NCI-H446 (cell line): ENCODE measurements around the gene ZNF134.

ENCODE experiments used
- DNase-seq, 2 experiments: peaks; one replicate each; lab custom pipeline; 2025; lab: John Stamatoyannopoulos, UW

ZNF134 gene

GRCh38 chr19:57613941-57614743, at the start of gene ZNF134:
ZNF134 (plus strand) TSS chr19:57614242; CDS start chr19:57619469, 5,227 bp downstream.
- peak; percentile 77 to 95 for DNase-seq

- DNase-seq = no peak
Observed at GRCh38 chr19:57566396-57567265, 47.4 kb upstream of the ZNF134 start.

- DNase-seq = no peak
Observed at GRCh38 chr19:57570707-57571106, 43.3 kb upstream of the ZNF134 start.

- DNase-seq = no peak
Observed at GRCh38 chr19:57572415-57572947, 41.6 kb upstream of the ZNF134 start.

- no peak for DNase-seq
Observed at GRCh38 chr19:57576661-57577060, 37.4 kb upstream of the ZNF134 start.

- DNase-seq = peak; percentile 96 to 99
Observed at GRCh38 chr19:57578487-57579205, 35.4 kb upstream of the ZNF134 start, which contains the start of gene ZNF416. ZNF416 (minus strand) TSS chr19:57578911; CDS start chr19:57578704, 207 bp downstream.

- DNase-seq = no peak
Observed at GRCh38 chr19:57583104-57583520, 30.9 kb upstream of the ZNF134 start.

GRCh38 chr19:57583521-57584416, 30.3 kb upstream of the ZNF134 start, which contains the start of gene ZIK1:
ZIK1 (plus strand) TSS chr19:57584145; CDS start chr19:57584357, 212 bp downstream.
- DNase-seq = peak in 1 of 2 experiments; percentile 80

- DNase-seq = no peak
Observed at GRCh38 chr19:57587529-57587928, 26.5 kb upstream of the ZNF134 start.

- DNase-seq = no peak
Observed at GRCh38 chr19:57599377-57599760, 14.7 kb upstream of the ZNF134 start.

GRCh38 chr19:57599761-57600383, 14.2 kb upstream of the ZNF134 start, which contains the start of gene ZNF530:
ZNF530 (plus strand) TSS chr19:57599885; CDS start chr19:57604346, 4,461 bp downstream.
- peak; percentile 92 to 96 for DNase-seq

GRCh38 chr19:57606931-57607330, 7.1 kb upstream of the ZNF134 start:
- no peak for DNase-seq

- no peak for DNase-seq
Observed at GRCh38 chr19:57611113-57611512, 2.9 kb upstream of the ZNF134 start.

GRCh38 chr19:57615346-57615745, 1.3 kb downstream of the ZNF134 start:
- no peak for DNase-seq

GRCh38 chr19:57620673-57621348, 6.8 kb downstream of the ZNF134 start:
- no peak for DNase-seq

- no peak for DNase-seq
Observed at GRCh38 chr19:57623091-57623490, 9.0 kb downstream of the ZNF134 start.

- peak; percentile 64 to 88 for DNase-seq
Observed at GRCh38 chr19:57632987-57633831, 19.2 kb downstream of the ZNF134 start, which contains the start of gene ZNF211. ZNF211 (plus strand) TSS chr19:57633168; CDS start chr19:57633347, 179 bp downstream.

GRCh38 chr19:57633832-57634131, 19.7 kb downstream of the ZNF134 start:
- no peak for DNase-seq

GRCh38 chr19:57637379-57637778, 23.3 kb downstream of the ZNF134 start:
- no peak for DNase-seq
